Globus pallidus (tissue), 1 donor: ENCODE measurements around the gene MAPKBP1.

ENCODE experiments used
- DNase-seq: peaks from one replicate; pipeline ENCODE4 v3.0.0-alpha.2; 2015; ENCODE audit warnings: low spot score

Gene MAPKBP1

DNA sequence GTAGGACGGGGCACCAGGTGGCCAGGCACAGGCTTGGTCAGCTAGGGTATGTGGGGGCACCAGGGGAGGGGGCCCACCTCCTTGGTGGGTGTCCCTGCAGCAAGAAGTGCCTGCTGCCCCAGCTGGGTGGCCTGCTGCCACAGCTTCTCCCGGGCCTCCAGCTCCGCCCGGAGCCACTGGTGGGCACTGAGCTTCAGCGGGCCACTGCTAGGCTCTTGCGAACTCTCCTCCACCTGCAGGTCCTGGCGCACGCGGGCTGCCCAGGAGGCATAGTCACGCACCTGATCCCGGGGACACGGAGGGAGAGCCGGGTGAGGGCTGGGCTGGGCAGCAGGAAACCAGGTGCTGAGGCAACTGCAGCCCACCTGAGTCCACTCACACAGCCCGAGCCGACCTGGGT lies 94.0 kb downstream of the MAPKBP1 start:
- no peak for DNase-seq

DNA sequence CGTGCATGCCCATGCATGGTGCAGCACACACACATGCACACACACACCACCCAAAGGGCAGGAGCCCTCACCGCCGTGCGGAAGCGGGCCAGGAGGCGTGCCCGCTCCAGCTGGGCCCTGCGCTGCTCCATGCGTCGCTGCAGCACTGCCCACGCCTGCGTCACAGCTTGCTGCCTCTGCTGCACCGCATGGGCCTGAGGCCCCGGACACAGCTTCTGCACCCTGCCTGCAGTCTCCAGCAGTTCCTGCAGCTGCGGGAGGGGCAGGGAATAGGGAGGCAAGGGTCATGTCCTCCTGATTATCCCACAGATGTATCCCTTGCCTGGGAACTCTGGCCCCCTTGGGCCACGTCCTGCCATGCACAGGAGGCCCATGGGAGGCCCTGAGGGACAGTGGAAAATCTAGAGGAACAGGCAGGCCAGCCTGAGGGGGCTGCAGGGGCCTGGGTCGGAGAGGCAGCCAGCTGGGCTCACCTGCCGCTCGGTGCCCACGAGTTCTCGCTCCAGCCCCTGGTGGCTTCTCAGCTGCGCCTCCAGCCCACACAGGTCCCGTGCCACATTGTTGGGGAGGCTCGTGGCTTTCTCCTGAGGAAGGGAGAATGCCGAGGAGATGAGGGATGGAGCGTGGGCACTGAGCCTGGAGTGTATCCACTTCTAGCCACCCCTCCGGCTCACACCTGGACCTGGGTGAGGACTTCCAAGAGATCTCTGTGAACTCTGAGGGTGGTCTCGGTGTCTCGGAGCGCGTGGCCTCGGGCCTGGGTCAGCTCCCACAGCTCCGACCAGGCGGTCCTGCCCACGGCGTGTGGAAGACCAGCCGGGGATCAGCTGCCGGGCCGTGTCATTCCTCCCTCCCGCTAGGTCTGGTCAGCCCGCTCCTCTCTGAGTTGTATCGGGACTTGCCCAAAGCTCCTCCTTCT lies 95.7 kb downstream of the MAPKBP1 start:
- DNase-seq = no peak

DNA sequence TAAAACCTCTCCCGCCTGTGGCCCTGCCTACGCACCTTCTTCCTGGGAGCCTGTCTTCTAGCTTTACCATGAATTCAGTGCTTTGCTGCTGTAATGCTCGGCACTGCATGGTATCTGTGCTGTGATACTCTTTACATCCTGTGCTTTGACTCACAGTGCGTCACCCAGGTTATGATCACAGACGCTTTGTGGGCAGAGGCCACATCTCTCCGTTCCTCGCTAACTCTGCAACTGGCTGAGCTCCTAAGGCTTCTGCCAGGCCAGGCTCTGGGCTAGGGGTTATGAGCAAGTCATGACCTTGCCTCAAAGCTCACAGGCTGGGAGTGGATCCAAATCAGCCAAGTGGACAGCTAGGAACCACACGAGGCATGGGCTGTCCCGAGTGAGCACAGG lies 96.4 kb downstream of the MAPKBP1 start:
- no peak for DNase-seq

DNA sequence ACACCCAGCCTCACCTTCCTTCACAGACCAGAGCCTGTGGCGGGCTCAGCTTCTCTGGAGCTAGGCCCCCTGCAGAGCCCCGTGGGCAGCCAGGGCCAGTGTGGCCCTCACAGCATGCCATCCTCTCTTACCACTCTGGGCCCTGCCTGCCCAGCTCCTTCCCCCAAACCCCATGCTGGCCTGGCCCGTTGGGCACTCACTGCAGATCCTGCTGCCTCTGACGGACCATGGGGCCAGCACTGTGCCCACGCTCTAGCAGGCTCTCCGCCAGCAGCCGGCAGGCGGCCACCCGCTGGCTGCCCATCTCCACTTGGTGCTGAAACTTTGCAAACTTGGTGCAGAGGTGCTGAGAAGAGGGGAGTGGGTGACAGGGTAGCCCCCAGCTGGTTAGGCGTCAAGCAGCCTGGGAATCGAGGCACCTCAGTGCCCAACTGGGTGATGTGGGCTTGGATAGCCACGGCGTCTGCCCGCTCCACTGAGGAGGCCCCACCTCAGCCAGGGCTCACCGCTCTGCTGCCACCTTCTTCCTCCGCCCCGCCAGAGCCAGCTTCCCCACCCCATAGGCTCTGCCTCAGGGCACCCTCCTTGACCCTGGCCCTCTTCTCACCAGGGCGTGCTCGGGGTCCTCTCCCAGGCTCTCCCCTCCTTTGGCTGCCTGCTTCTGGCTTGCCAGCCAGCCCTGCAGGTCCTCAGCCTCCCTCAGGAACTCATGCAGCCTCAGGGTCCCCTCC lies 97.1 kb downstream of the MAPKBP1 start:
- DNase-seq = no peak

DNA sequence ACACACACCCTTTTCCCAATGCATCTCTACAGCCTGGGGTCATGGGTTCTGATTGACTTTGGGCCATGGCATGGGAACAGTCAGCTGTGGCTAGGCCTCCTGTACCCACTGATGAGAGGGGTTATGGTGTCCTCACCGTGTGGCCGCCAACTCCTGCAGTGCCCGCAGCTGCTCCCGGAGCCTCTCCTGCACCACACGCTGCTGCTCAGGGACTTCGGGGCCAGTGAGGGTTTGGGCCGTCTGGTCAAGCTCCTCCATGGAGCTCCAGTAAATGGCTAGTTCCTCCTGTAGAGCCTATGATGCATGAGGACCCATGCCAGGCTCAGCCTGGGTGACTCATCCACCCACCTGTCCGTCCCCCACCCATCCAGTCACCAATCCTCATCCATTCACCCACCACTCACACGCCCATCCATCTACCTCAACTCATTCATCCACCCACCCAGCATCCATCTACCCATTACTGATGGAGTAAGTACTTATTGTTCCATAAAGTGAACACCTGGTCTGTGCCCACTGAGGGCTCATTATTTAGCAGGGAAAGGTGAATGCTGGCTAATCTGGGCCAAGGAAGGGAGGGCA lies 98.0 kb downstream of the MAPKBP1 start:
- DNase-seq = no peak

DNA sequence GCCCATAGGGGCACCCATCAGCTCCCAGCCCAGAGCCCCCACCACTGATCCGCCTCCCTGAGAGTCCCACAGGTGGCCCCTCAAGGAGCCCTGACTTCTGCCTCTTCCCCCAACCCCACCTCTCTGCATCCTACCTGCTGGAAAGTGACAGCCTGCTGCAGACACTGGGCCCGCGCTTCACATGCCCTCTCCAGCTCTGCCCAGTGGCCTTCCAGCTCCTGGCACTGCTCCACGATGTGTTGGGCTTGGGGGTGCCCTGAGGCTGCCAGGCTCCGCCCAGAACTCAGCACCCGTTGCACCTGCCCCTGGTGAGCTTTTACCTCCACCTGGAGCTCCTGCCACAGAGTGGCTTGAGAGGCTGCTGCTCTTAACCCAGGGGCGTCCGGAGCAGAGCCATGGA lies 99.4 kb downstream of the MAPKBP1 start:
- no peak for DNase-seq

DNA sequence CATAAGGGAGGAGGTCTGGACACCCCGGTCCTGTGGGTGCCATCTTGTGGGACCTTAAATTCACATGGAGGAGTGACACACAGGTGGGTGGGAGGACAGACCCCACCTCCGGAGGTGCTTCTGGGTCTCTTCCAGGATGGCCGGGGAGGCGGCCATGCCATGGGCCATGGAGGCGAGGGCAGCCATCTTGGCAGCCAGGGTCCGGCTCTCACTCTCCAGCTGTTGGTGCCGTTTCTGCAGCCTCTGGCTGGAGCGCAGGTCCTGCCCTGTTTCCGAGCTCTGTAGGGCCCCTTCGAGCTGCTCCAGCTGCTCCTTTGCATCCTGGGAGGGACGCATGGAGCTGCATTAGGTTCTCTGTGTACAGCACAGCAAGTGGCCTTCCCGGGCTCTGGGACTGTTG lies 100.5 kb downstream of the MAPKBP1 start:
- DNase-seq = no peak

DNA sequence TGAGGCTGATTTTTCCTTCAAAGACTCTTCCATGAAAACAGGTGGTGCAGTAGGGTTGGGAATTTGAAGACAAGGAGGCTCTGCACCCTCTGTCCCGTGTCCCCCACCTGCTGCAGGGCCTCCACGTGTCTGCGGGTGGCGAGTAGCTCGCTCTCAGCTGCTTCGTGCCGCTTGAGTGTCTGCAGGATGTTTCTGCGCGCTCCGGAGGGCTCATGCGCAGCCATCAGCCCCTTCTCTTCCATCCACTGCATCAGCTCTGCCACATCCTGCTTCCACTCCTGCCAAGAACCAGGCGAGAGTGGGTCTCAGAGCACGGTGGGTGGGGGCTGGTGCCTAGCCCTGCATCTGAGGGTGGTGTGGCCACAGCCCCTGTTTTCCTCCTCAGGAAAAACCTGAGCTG lies 101.7 kb downstream of the MAPKBP1 start:
- no peak for DNase-seq

DNA sequence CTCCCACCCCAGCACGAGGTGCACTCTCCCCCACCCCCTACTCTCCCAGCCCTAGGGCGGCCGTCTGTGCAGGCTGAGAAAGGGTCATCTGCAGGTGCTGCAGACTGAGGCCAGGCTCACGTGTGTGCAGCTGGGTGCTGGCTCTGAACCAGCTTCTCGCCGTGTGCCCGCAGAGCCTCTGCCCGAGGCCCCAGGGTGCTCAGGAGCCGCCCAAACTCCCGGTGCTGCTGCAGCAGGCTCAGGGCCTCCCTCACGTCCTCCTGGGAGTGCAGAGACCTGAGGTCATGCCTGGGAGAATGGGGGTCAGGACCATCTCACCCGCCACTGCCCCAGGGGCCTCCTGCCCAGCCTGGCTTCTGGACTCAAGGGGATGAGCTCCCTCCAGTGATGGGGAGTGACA lies 102.4 kb downstream of the MAPKBP1 start:
- DNase-seq = no peak
